Fibroblast of lung (primary cell): ENCODE data around the gene DNAH6. TPM values are rescaled to one million over a fixed set of nuclear protein-coding genes. Genes with fewer than 3 reads are reported as not detected.

Experiments used
- DNase-seq, 2 donors: peaks; one replicate each; pipeline versions ENCODE4 v3.0.0 to v3.0.0-alpha.2; 2010; ENCODE audit warnings: low read depth in 2 of 2
- H2AFZ ChIP-seq: 2 replicates; pipeline ENCODE4 v1.5.1; 2012; ENCODE audit warnings: low read length, control low read depth, inconsistent platforms
- H3K27ac ChIP-seq: 2 replicates; pipeline ENCODE4 v1.5.1; 2011; ENCODE audit warnings: low read length, control low read depth; ENCODE audit not compliant: insufficient read depth
- H3K27me3 ChIP-seq: 2 replicates; pipeline ENCODE4 v1.5.1; 2011; ENCODE audit warnings: mild to moderate bottlenecking, low read length; ENCODE audit not compliant: control insufficient read depth, insufficient read depth
- H3K36me3 ChIP-seq: 2 replicates; pipeline ENCODE4 v1.5.1; 2011; ENCODE audit warnings: low read length; ENCODE audit not compliant: control insufficient read depth, insufficient read depth
- H3K4me1 ChIP-seq: 2 replicates; pipeline ENCODE4 v1.5.1; 2011; ENCODE audit warnings: low read length; ENCODE audit not compliant: control insufficient read depth, insufficient read depth; ENCODE audit errors: extremely low read depth
- H3K4me2 ChIP-seq: 2 replicates; pipeline ENCODE4 v1.5.1; 2011; ENCODE audit warnings: low read length, control low read depth; ENCODE audit not compliant: insufficient read depth; ENCODE audit errors: extremely low read depth
- H3K4me3 ChIP-seq, 4 experiments: fragments of 200-600 bp in 1 of 4; sonication (generic) in 1 of 4; replicated peaks in 1 of 4; 2 replicates each; pipeline ENCODE4 v1.5.1; 2011 to 2016; ENCODE audit warnings: low read length in 4 of 4, low read depth in 3 of 4, mild to moderate bottlenecking in 3 of 4, control low read depth in 2 of 4, inconsistent platforms in 1 of 4, mixed read lengths in 1 of 4; ENCODE audit not compliant: insufficient read depth in 1 of 4; ENCODE audit errors: control extremely low read depth in 1 of 4
- H3K79me2 ChIP-seq: 2 replicates; pipeline ENCODE4 v1.5.1; 2012; ENCODE audit warnings: mild to moderate bottlenecking, low read length, inconsistent platforms; ENCODE audit not compliant: control insufficient read depth, insufficient read depth
- H3K9ac ChIP-seq: 2 replicates; pipeline ENCODE4 v1.5.1; 2011; ENCODE audit warnings: mild to moderate bottlenecking, low read length, control low read depth; ENCODE audit not compliant: insufficient read depth
- H3K9me3 ChIP-seq: 2 replicates; pipeline ENCODE4 v1.5.1; 2012; ENCODE audit warnings: low read depth, low read length; ENCODE audit not compliant: control insufficient read depth, insufficient read depth
- H4K20me1 ChIP-seq: 2 replicates; pipeline ENCODE4 v1.5.1; 2011; ENCODE audit warnings: low read length; ENCODE audit not compliant: control insufficient read depth, insufficient read depth; ENCODE audit errors: extremely low read depth
- CTCF ChIP-seq, 2 donors: IDR thresholded peaks in 1 of 2; conservative IDR thresholded peaks in 1 of 2; 1 replicate in 1 of 2; 2 replicates in 1 of 2; pipeline ENCODE4 v1.5.1; 2011 to 2012; ENCODE audit warnings: low read length in 2 of 2, control low read depth in 1 of 2, inconsistent platforms in 1 of 2, low read depth in 1 of 2, mild to moderate bottlenecking in 1 of 2
- EZH2 ChIP-seq: IDR thresholded peaks from 2 replicates; pipeline ENCODE4 v1.5.1; 2012; ENCODE audit warnings: low read length, control low read depth, mild to moderate bottlenecking; ENCODE audit errors: missing control alignments
- polyA plus RNA-seq, 2 donors: library from polyadenylated mRNA; depleted of rRNA in 1 of 2; stranded (reverse) in 1 of 2; unstranded in 1 of 2; fragments of >200 nt; gene quantifications; 2 replicates each; pipeline ENCODE4 v1.2.1, GENCODE V29; 2011 to 2012; ENCODE audit warnings: missing spikeins in 1 of 2
- total RNA-seq: library from RNA; depleted of rRNA; stranded (reverse); fragments of >200 nt; gene quantifications from 2 replicates; pipeline ENCODE4 v1.2.1, GENCODE V29; 2014

The DNAH6 gene
- total and polyA plus RNA-seq, 2 donors (not counting 1 experiment from before 2014, with no cell fraction given): under 0.01 to 0.01 TPM

- TF ChIP-seq CTCF (conservative IDR thresholded peaks at IDR 0.05 in 1 of 2, IDR thresholded peaks at IDR 0.05 in 1 of 2; ENCODE audit: low read depth in 1 of 2, low read length in 2 of 2) (no peak), EZH2 (no peak)
- Histone ChIP-seq H4K20me1 (no peaks in the 10 kb centered on the region), H3K79me2 (no peaks in the 10 kb centered on the region), H2AFZ (no peak overlapping the region), H3K27me3 (no peaks in the 10 kb centered on the region), H3K9ac (no peak overlapping the region), H3K9me3 (no peaks in the 10 kb centered on the region), H3K27ac (no peak overlapping the region), H3K4me1 (peaks cover 3% of the 10 kb centered on the region), H3K36me3 (no peaks in the 10 kb centered on the region), H3K4me2 (no peak overlapping the region), H3K4me3 (no peak overlapping the region)
- no peak for DNase-seq
Observed at GRCh38 chr2:84478867-84479266, 37.4 kb upstream of the DNAH6 start.

GRCh38 chr2:84481702-84482101, 34.6 kb upstream of the DNAH6 start:
- no peak overlapping the region for H3K4me2 ChIP-seq
- no peak overlapping the region for H3K27ac ChIP-seq
- no peak overlapping the region for H3K9ac ChIP-seq

DNA sequence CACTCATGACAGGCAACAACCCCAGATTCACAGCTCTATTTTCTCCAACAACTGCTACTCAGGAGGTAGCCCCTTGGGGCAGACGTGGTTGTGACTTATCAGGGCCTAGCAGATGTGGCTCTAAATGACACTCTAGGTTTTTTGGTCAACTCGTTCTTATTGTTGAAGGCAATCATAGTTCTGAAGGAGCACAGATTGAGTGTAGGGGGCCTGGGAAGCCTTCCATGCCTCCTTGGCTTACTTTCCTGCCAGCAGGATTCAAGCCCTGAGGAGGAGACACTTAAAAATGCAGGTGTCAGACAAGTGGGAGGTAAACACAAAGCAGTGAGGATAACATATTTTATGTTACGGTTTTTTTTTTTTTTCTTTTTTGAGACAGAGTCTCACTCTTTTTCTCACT, 33.7 kb upstream of the DNAH6 start:
- H3K27me3 ChIP-seq: no peaks in the 10 kb centered on the region
- no peaks in the 10 kb centered on the region for H3K9me3 ChIP-seq
- no peak for TF ChIP-seq CTCF (conservative IDR thresholded peaks at IDR 0.05 in 1 of 2, IDR thresholded peaks at IDR 0.05 in 1 of 2; ENCODE audit: low read depth in 1 of 2, low read length in 2 of 2)
- TF ChIP-seq EZH2: no peak
- no peak overlapping the region for H3K4me2 ChIP-seq
- H3K36me3 ChIP-seq: no peaks in the 10 kb centered on the region
- no peak overlapping the region for H3K9ac ChIP-seq
- peaks cover 3% of the 10 kb centered on the region for H3K4me1 ChIP-seq
- no peaks in the 10 kb centered on the region for H3K79me2 ChIP-seq
- H3K27ac ChIP-seq: no peak overlapping the region
- H2AFZ ChIP-seq: no peak overlapping the region
- no peaks in the 10 kb centered on the region for H4K20me1 ChIP-seq
- no peak for DNase-seq
- H3K4me3 ChIP-seq: no peak overlapping the region

More at GRCh38 chr2:84481702-84482101, 34.6 kb upstream of the DNAH6 start:
- no peaks in the 10 kb centered on the region for H3K27me3 ChIP-seq
- peaks cover 3% of the 10 kb centered on the region for H3K4me1 ChIP-seq
- no peaks in the 10 kb centered on the region for H4K20me1 ChIP-seq
- peak overlapping the region; percentile 27 for H2AFZ ChIP-seq
- H3K36me3 ChIP-seq: no peaks in the 10 kb centered on the region
- no peak overlapping the region for H3K4me3 ChIP-seq
- peak; percentile 42 to 86 for DNase-seq
- H3K9me3 ChIP-seq: no peaks in the 10 kb centered on the region
- TF ChIP-seq CTCF (conservative IDR thresholded peaks at IDR 0.05 in 1 of 2, IDR thresholded peaks at IDR 0.05 in 1 of 2; ENCODE audit: low read depth in 1 of 2, low read length in 2 of 2) (no peak), EZH2 (no peak)
- H3K79me2 ChIP-seq: no peaks in the 10 kb centered on the region
